ENCODE data around the gene DCST2.

- TF ChIP-seq CTCF (IDR thresholded peaks at IDR 0.05) (no peak), POLR2A (IDR thresholded peaks at IDR 0.05) (no peak)
Measured at GRCh38 chr1:155043793-155044192, 10.2 kb upstream of the DCST2 start.

All from body of pancreas (tissue), 4 donors.